Measurements from ENCODE around the gene SOX18. TPM values are rescaled to one million over a fixed set of nuclear protein-coding genes. Genes with fewer than 3 reads are reported as not detected.
"Not testable (repeated sequence)": the region's sequence is repeated elsewhere in the genome, so short reads cannot be mapped to it uniquely, and the experiment has no call there.

SOX18 gene
- 31.8 and 102 TPM in 2 replicates for total RNA-seq

DNA sequence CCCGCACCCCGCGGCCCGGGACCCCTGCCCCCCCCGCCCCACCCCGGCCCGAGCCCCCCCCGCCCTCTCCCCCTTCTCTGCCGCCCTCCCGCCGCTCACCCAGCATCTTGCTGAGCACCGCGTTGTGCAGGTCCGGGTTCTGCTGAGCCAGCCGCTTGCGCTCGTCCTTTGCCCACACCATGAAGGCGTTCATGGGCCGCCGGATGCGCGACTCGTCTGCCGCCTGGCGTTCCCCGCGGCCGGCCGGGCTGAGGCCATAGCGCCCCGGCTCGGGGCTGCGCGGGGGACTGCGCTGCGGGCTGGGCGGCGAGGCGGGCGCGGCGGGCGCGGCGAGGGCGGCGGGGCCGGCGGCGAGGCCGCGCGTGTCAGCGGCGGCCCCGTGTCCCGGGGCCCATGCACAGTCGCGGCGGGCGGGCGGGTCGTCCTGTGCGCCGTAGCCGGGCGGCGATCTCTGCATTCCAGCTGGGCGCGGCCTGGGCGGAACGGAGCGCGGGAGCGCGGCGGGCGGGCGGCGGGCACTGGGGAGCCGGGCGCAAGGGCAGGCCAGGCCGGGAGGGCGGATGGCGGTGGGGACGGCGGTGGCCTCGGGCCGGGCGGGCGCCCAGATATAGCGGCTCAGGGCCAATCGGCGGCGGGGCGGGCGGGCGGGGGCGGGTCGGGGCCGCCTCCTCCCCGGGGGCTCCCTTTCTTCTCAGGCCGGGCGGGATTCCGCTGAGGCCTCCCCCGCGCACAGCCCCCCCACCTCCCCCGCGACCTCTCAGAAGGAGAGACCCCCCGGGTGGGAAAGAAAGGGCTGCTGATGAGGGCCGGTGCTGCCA, at the start of gene SOX18:
SOX18 (minus strand) TSS at position 580 of the 818 bp plus-strand sequence; CDS start at position 457, 123 bp downstream.
- DNase-seq (ENCODE audit: extremely low read depth, low read depth, low spot score), result no peak

DNA sequence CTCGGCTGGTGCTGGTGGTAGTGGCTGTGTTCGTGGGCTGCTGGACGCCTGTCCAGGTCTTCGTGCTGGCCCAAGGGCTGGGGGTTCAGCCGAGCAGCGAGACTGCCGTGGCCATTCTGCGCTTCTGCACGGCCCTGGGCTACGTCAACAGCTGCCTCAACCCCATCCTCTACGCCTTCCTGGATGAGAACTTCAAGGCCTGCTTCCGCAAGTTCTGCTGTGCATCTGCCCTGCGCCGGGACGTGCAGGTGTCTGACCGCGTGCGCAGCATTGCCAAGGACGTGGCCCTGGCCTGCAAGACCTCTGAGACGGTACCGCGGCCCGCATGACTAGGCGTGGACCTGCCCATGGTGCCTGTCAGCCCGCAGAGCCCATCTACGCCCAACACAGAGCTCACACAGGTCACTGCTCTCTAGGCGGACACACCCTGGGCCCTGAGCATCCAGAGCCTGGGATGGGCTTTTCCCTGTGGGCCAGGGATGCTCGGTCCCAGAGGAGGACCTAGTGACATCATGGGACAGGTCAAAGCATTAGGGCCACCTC, 49.1 kb upstream of the SOX18 start:
- DNase-seq (ENCODE audit: extremely low read depth, low read depth, low spot score), result no peak

DNA sequence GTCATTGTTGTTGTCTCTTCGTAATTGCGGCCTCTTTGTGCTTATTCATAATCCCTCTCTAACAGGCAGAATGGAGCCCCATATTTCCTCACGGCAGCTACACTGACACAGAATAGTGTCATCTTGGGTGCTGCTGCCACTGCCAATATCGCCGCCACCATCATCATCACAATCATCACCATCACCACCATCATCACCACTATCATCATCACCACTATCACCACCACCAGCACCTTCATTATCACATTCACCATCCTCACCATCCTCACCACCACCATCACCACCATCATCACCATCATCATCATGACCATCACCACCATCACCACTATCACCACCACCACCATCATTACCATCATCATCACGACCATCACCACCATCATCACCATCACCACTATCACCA, 47.1 kb upstream of the SOX18 start:
- no peak for DNase-seq (ENCODE audit: extremely low read depth, low read depth, low spot score)

DNA sequence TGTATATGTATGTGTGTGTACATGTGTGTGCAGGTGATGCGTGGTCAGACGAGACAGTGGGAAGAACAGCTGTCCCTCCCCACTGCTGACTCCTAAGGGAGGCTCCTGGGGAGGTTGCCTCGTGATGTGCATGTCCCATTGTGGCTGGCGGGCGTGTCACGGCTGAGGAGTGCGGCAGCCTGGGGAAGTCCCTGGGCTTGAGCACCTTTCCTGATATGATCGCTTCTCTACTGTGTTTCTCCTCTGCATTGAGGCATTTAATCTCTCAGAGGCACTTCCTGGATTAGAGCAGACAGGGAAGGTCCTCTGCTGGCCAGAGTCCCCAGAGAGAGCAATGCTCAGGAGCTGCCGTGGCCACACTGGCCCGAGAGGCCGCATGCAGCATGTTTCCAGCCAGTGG, 46.5 kb upstream of the SOX18 start:
- no peak for DNase-seq (ENCODE audit: extremely low read depth, low read depth, low spot score)

DNA sequence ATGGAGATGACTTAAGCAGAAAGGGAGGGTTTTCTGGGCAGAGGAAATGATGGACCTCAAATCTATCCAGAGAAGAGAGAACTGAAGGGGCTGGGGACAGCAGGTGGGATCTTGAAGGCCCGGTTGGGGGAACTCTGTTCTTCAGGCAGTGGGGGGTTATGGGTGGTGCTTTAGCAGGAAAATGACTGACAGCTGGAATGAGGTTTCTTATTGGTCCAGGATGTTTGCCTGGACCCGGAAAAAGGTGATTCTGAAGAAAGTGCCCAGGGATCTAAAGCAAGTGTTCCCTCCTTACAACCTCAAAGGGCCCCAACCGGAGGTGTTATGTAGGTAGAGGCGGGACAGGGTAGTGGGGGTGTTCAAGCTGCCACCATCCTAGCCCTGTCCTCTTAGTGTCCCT, 46.0 kb upstream of the SOX18 start:
- DNase-seq (ENCODE audit: extremely low read depth, low read depth, low spot score), result no peak

DNA sequence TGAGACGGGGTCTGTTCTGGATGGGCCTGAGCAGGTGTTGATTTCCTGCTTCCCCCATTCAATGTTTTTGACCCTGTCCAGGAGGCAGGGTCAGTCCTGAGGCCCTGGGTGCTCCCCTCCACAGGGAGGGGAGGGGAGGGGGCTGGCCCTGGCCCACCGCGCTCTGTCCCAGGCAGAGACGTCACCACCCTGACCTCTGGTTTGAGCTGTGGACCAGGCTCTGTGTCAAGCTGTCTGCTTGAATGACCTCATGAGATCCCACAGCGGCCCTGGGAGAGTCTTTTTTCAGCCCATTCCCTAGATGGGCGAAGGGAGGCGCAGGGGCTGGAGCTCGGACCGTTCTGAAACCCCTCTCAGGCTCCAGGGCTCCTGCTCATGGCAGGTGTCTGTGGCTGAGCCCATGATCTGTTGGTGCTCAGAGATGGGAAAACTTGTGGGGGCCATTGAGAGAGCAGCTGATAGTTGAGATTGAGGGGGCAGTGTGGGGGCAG, 43.6 kb upstream of the SOX18 start:
- no peak for DNase-seq (ENCODE audit: extremely low read depth, low read depth, low spot score)

DNA sequence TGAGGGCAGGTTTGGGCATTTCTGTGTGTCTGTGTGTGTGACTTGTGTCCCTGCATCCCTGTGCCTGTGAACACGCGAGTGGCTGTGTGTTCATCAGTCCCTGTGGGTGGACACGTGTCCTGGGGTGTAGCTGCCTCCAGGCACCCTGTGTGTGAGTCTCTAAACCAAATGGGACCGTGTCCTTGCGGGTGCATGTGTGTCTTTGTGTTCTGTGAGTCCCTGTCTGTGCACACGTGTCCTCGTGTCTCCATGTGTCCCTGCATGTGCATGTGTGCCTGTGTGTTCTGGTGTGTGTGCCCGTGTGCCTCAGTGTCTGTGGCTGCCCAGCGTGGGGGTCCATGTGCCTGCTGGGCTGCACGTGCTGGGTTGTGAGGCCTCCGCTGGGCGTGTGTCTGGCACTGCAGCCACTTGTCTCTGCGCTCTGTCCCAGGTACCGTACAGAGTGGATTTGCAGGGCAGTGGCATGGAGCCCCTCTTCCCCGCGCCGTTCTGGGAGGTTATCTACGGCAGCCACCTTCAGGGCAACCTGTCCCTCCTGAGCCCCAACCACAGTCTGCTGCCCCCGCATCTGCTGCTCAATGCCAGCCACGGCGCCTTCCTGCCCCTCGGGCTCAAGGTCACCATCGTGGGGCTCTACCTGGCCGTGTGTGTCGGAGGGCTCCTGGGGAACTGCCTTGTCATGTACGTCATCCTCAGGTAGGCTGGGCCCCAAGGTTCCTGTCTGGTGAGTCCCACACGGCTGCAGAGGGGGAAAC, 43.0 kb upstream of the SOX18 start:
- no peak for DNase-seq (ENCODE audit: extremely low read depth, low read depth, low spot score)

DNA sequence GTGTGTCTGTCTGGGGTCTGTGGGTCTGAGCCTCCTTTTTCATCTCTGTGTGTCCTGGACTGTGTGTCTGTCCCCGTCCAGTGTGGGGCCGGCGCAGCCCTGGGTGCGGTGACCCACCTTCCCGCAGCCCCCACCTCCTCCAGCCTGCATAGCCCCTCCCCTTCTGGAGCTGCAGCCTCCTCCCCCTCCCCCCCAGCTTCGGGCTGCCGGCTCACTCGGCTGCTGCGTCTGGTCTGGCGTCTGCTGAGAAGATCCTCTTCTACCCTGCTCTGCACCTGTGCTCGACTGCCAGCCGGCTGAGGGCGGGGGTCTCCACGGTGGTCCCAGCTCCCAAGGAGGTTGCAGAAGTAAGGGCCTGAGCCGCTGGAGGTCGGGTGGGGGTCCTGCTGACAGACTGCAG, 42.3 kb upstream of the SOX18 start:
- no peak for DNase-seq (ENCODE audit: extremely low read depth, low read depth, low spot score)

DNA sequence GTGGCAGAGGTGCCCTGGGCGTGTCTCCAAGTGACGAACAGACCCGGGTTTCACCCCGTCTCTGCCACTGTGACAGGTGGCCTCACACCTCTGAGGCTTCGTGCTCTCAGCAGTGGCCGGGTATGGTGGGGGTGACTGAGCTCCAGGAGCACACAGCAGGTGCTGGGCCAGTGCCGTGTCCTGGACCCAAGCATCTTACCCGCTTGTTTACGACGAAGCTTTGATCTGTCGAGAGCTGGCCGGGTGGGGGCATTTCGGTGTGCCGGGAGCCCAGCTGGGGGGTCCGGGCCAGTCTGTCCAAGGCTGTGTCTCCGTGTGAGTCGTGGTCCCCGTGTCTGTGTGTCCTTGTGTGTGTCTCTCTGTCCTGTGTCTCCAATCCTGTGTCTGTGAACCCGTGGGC, 41.9 kb upstream of the SOX18 start:
- DNase-seq (ENCODE audit: extremely low read depth, low read depth, low spot score), result no peak

DNA sequence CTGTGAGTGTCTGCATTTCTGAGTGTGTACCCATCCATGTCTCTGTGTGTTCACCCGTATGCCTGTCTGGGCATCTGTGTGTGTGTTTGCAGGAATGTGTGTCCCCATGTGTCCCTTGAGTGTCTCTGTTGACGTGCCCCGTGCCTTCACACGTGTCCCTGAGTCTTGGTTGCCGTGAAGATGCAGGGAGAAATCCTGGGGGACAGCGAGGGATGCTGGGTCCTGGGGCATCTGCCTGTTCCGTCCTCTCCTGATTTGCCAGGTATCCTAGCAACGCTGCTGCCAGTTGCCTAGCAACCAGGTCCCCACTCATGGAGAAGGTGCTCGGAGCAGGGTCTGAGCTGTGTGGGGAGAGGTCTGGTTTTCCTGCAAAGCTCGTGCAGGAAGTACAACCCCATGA, 40.7 kb upstream of the SOX18 start:
- DNase-seq (ENCODE audit: extremely low read depth, low read depth, low spot score), result no peak

DNA sequence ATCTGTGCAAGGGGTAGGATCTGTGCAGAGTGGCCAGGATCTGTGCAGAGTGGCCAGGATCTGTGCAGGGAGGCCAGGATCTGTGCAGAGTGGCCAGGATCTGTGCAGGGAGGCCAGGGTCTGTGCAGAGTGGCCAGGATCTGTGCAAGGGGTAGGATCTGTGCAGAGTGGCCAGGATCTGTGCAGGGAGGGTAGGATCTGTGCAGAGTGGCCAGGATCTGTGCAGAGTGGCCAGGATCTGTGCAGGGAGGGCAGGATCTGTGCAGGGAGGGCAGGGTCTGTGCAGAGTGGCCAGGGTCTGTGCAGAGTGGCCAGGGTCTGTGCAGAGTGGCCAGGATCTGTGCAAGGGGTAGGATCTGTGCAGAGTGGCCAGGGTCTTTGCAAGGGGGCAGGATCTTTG, 39.1 kb upstream of the SOX18 start:
- not testable (repeated sequence) for DNase-seq (ENCODE audit: extremely low read depth, low read depth, low spot score)

DNA sequence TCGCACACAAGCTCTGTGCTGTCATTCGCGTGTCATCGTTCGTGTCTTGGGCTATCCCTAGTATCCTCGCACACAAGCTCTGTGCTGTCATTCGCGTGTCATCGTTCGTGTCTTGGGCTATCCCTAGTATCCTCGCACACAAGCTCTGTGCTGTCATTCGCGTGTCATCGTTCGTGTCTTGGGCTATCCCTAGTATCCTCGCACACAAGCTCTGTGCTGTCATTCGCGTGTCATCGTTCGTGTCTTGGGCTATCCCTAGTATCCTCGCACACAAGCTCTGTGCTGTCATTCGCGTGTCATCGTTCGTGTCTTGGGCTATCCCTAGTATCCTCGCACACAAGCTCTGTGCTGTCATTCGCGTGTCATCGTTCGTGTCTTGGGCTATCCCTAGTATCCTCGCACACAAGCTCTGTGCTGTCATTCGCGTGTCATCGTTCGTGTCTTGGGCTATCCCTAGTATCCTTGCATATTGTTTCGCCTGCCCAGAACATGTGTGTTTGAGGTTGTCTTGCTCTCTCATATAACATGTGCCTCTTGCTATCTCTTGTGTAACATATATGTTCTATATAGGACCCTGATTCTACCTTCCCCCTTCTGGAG, 37.9 kb upstream of the SOX18 start:
- not testable (repeated sequence) for DNase-seq (ENCODE audit: extremely low read depth, low read depth, low spot score)

DNA sequence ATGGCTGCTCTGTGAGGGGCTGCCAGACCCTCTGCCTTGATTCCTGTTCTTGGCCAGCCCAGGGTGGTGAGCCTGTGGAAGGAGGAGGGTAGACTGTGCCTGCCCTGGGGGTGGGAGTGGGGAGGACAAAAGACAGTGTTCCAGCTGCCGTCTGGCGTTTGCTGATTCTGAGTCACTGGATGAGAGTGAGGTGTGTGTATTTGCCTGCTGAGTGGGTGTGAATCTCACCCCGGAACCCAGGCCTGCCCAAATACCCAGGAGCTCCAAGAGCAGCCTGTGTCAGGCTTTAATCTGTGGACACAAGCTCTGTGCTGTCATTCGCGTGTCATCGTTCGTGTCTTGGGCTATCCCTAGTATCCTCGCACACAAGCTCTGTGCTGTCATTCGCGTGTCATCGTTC, 37.4 kb upstream of the SOX18 start:
- DNase-seq (ENCODE audit: extremely low read depth, low read depth, low spot score), result no peak

DNA sequence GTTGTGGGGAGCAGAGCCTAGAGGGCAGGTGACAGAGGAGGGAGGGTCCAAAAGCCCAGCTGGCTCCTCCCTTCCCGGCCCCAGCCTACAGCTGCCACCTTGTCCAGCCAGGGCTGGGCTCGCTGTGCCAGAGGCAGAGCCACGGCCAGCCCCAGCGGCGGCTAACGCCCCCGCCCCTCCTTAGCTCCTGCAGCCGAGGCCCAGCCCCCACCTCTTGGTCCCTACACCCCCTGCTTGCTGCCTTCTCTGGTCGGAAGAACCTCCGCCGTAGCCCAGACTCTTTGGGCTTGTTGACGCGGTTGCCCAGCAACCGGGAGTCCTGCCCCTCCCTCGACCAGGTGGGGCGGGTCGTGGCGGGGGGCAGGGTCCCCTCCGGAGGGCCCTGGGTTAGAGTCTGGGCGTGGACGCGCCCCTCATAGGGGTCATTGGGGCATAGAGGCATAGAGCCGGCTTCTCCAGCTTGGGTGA, 35.3 kb upstream of the SOX18 start:
- no peak for DNase-seq (ENCODE audit: extremely low read depth, low read depth, low spot score)

DNA sequence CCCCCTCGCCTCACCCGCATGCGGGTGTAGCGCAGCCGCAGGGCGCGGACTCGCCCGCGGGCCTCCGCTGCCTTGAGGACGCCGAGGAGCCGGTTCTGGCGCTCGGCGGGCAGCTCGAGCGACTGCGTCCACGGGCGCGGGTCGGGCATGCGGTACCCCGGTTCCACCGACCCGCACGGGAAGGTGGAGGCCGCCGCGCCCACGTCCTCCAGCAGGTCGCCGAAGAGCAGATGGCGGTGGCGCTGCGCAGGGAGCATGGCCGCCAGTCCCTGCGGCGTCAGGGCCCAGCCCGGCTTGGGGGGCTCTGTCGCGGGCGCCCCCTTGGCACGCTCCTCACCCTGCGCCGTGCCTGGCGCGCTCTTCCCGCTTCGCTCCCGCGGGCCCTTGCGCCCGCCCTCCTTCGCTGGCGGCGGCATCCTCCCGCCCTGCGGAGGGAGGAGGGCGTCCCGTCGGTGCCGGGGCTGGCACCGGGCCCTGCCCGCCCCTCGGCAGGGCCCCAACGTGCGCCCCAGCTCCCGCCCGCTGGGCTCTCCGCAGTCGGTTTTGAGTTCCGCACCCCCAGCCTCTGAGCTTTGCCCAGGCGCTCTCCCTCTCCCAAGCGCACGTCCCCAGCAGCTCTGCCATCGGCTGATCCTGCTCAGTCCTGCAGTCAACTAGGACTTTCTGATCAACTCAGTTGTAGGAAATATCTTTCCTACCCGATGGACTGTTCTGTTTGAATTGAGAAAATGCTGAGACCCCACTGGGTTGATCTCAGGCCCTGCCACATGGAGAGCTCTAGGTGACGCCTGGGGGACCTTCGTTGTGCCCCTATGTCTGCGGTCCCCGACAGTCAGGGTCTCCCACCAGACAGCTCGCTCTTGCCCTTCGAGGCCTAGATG, 34.6 kb upstream of the SOX18 start, which contains the start of gene LKAAEAR1:
LKAAEAR1 (minus strand) TSS at position 595 of the 881 bp plus-strand sequence; CDS start at position 416, 179 bp downstream.
- no peak for DNase-seq (ENCODE audit: extremely low read depth, low read depth, low spot score)

DNA sequence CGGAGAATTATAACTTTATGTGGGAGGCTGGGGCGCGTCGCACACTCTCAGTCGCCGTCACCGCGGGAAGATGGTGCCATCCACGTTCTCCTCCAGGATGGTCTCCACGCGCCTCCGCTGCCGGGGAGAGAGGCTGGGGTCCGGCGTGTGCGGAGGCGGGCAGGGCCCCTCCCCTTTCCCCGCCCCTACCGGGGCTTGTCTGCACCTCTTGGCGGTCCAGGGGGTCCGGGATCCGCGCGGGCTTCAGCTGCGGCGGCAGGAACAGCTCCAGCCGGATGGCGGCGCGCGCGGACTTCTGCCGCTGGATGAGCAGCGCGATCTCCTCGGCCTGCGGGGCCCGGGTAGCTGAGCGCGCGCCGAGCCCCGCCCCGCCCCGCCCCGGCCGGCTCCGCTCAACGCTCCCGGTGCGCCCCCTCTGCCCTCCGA, 34.0 kb upstream of the SOX18 start:
- no peak for DNase-seq (ENCODE audit: extremely low read depth, low read depth, low spot score)

DNA sequence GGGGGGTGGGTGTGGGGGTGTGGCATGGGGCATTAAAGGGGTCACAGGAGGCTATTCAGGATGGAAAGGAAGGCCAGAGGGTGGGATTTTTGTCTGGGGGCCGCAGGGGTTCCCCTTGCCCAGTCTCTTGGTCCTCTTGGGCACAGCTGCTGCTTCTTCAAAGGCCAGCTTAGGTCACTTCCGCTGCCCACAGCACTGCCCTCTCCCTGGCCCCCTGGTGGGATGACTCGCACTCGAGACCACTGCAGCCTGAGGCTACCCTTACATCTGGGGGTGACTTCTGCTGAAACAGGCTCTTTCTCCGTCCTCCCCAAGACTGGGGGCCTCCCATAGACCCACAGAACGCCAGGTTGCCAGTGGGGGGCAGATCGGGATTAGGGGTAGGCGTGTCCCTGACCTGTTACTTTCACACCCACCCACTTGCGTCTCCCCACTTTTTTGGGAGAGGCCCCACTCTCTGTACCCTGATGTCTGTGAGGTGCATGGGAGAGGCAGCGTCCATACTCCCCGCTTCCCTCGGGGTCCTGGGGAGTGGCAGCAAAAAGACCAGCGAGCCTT, 33.5 kb upstream of the SOX18 start:
- DNase-seq (ENCODE audit: extremely low read depth, low read depth, low spot score), result no peak

DNA sequence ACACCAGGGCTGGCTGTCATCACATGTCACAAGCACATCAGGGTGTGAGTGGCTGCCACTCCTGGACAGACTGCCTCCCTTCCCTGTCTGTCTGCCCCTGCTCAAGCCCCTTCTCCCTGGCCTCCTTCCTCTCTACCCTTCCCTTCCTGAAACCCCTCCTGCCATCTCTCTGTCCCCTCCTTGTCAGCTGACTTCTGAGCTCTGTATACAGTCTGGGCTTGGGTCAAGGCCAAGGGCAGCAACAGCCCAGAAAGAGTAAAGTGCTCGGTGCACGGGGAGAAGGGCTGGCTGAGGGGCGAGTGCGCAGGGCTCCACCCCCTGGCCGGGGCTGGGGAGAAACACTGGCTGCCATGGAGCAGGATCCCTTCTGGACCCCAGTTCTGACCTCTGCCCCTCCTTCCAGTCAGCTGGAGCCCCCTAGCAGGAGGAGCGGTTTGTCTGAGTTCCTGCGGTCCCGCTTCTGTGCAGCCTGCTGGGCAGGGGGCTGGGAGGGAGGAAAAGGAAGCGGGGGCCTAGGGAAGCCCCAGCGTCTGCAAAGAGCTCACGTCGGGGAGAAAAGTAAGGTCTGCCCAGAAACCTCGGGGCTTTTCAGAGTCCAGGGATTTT, 32.8 kb upstream of the SOX18 start:
- no peak for DNase-seq (ENCODE audit: extremely low read depth, low read depth, low spot score)

DNA sequence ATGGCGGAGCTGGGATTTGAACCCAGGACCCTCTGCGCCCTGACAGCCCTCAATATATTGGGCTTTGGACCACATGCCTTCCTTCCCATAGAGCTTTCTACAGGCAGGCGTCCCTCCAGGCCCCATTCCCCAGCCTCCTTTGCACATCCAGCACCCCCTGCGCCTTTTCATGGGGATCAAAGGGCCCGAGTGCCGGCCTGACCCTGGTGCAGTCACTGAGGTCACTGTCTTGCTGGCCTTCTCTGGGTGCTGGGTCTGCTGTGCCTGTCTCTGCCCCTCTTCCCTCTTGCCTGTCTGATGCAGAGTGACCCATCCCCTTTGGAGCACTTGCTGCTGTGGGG, 32.2 kb upstream of the SOX18 start:
- no peak for DNase-seq (ENCODE audit: extremely low read depth, low read depth, low spot score)

Data from glomerular endothelial cell (primary cell).